Heart right ventricle (tissue), 16 donors: ENCODE data around the gene KAT6B. TPM values are rescaled to one million over a fixed set of nuclear protein-coding genes. Genes with fewer than 3 reads are reported as not detected.

Source experiments
- ATAC-seq, 8 donors: fragments of 200-7000 bp; cut with Tn5 transposase; one replicate each; pipeline ENCODE4 v1.9.1; 2020; ENCODE audit warnings: mild to moderate bottlenecking in 8 of 8, moderate library complexity in 8 of 8, moderate number of reproducible peaks in 1 of 8
- DNase-seq, 2 donors: peaks; one replicate each; pipeline ENCODE4 v3.0.0-alpha.2; 2020
- H3K27ac ChIP-seq, 10 donors: fragments of 200-600 bp; sonication (generic) in 2 of 10; one replicate each; pipeline versions ENCODE4 v1.5.0 to v1.8.0; 2020 to 2022; ENCODE audit warnings: mild to moderate bottlenecking in 3 of 10
- H3K27me3 ChIP-seq, 7 donors: fragments of 200-600 bp; one replicate each; pipeline ENCODE4 v1.8.0; 2021 to 2022; ENCODE audit warnings: mild to moderate bottlenecking in 2 of 7
- H3K36me3 ChIP-seq, 9 donors: fragments of 200-600 bp; sonication (generic) in 1 of 9; one replicate each; pipeline versions ENCODE4 v1.5.0 to v1.8.0; 2020 to 2022; ENCODE audit warnings: mild to moderate bottlenecking in 2 of 9
- H3K4me1 ChIP-seq, 9 donors: fragments of 200-600 bp; sonication (generic) in 1 of 9; one replicate each; pipeline versions ENCODE4 v1.5.0 to v1.8.0; 2020 to 2022; ENCODE audit warnings: mild to moderate bottlenecking in 4 of 9
- H3K4me3 ChIP-seq, 10 donors: fragments of 200-600 bp; sonication (generic) in 2 of 10; one replicate each; pipeline versions ENCODE4 v1.5.0 to v1.8.0; 2020 to 2022; ENCODE audit warnings: mild to moderate bottlenecking in 7 of 10, moderate library complexity in 2 of 10
- H3K9me3 ChIP-seq, 11 donors: fragments of 200-600 bp in 10 of 11; sonication (generic) in 2 of 11; one replicate each; pipeline versions ENCODE4 v1.5.0 to v1.8.0; 2013 to 2022; ENCODE audit warnings: mild to moderate bottlenecking in 2 of 11, control low read depth in 1 of 11, moderate library complexity in 1 of 11
- WGBS, 2 donors: extraction: QIAGEN DNeasy Blood & Tissue Kit; methylation state at CpG; one replicate each; pipeline ENCODE4 v1.1.7; 2013; ENCODE audit warnings: inconsistent platforms in 1 of 2; 5-methylcytosine and 5-hydroxymethylcytosine counted together
- intact Hi-C, 10 donors: fragments of 100-400 bp; cut with DNase I; formaldehyde crosslinking; loops; one replicate each; pipeline versions ENCODE4 v1.11.1 to v1.14.2; 2022
- polyA plus RNA-seq, 2 donors: library from polyadenylated mRNA; stranded (reverse); fragments of 200-250 nt; gene quantifications; one replicate each; pipeline ENCODE4 v1.2.3, GENCODE V29; 2013
- total RNA-seq, 10 donors: library from RNA; stranded (reverse); fragmentation: NEBNext Ultra II Directional in 3 of 10; extraction: Animal tissue kit (Norgen Biotek cat#: 25700) in 3 of 10; gene quantifications; one replicate each; pipeline versions ENCODE4 v1.2.1 to v1.2.4, GENCODE V29; 2021 to 2023
- TF ChIP-seq, protein P1 (sequence below), 9 donors: fragments of 200-600 bp; sonication (generic) in 2 of 9; IDR thresholded peaks; one replicate each; pipeline versions ENCODE4 v1.5.0 to v1.8.0; 2021 to 2022; ENCODE audit warnings: antibody characterized with exemption in 9 of 9, mild to moderate bottlenecking in 5 of 9, moderate library complexity in 1 of 9
- donor health status: Arrhythmogenic right ventricular cardiomyopathy.
- donor health status: ischemic (EF 13 %, LVEDD 7.1; RV severe dilation, severe dysfunction).
- donor health status: healthy with polysubstance abuse.
- donor health status: DM: no; HTN: yes; CAD: no.
- donor health status: DM: no; HTN: no; CAD: no.
- donor health status: ischemic (EF 25% LVEDD 6.9; RV normal size, moderate dysfunction).
- donor health status: ischemic (EF 25% LVEDD 5.7; RV mildly dilated, moderate dysfunction).
- donor health status: healthy.
- donor health status: DM: yes; HTN: yes; CAD: no.
- donor health status: Ischemic cardiomyopathy.
- donor health status: ischemic (EF 35%, LVEDD 5.7; RV mildly dilated, moderate dysfunction).
- donor health status: nonischemic (EF 11% LVEDD 7.7; RV severe dilation, severe dysfunction).
- donor health status: DM: yes; HTN: yes; CAD: no.
- donor health status: PGD.
- donor health status: ischemic (EF 29% LVEDD 5.4; RV normal size, mild dysfunction).
- donor health status: nonischemic (EF 23%, LVEDD 6.1; RV moderate dilation, normal function).

KAT6B gene
- total and polyA plus RNA-seq, 12 donors: 3.4 to 58.4 (median 46.5) TPM

DNA sequence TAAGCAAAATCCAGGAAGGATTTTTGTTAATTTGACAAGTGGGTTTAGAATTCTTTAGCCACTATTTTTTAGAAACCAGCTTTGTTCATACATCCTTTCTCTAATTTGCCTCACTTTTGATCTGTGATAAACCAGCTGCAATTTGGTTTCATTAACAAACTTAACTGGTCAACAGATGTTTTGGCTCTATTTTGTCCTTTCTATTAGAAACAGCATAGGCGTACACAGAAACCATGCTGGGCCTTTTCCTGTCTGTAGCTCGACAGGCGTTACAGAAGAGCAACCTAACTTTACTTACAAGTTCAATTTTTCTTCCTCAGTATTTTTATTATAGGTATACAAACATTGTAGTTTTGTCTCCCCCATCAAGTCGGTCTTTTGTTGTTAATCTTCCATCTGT lies 28.2 kb downstream of the KAT6B start:
- TF ChIP-seq, protein P1, sequence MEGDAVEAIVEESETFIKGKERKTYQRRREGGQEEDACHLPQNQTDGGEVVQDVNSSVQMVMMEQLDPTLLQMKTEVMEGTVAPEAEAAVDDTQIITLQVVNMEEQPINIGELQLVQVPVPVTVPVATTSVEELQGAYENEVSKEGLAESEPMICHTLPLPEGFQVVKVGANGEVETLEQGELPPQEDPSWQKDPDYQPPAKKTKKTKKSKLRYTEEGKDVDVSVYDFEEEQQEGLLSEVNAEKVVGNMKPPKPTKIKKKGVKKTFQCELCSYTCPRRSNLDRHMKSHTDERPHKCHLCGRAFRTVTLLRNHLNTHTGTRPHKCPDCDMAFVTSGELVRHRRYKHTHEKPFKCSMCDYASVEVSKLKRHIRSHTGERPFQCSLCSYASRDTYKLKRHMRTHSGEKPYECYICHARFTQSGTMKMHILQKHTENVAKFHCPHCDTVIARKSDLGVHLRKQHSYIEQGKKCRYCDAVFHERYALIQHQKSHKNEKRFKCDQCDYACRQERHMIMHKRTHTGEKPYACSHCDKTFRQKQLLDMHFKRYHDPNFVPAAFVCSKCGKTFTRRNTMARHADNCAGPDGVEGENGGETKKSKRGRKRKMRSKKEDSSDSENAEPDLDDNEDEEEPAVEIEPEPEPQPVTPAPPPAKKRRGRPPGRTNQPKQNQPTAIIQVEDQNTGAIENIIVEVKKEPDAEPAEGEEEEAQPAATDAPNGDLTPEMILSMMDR (IDR thresholded peaks at IDR 0.05): no peak
- peaks cover 0 to 66% (median 55%) of the 10 kb centered on the region in 9 donors for H3K4me1 ChIP-seq
- intact Hi-C loops: no loop called here
- no peaks in the 10 kb centered on the region for H3K9me3 ChIP-seq
- H3K27me3 ChIP-seq: no peaks in the 10 kb centered on the region
- no peak overlapping the region for H3K4me3 ChIP-seq
- H3K36me3 ChIP-seq: no peaks in the 10 kb centered on the region
- WGBS, 2 donors: 28 to 51% methylated on average over 4 of the region's 4 CpGs
- DNase-seq: no peak
- peak in 2 of 8 donors; percentile 31 to 32 for ATAC-seq
- peak overlapping the region in 8 of 10 donors; percentile 1 to 64 (median 32) for H3K27ac ChIP-seq

DNA sequence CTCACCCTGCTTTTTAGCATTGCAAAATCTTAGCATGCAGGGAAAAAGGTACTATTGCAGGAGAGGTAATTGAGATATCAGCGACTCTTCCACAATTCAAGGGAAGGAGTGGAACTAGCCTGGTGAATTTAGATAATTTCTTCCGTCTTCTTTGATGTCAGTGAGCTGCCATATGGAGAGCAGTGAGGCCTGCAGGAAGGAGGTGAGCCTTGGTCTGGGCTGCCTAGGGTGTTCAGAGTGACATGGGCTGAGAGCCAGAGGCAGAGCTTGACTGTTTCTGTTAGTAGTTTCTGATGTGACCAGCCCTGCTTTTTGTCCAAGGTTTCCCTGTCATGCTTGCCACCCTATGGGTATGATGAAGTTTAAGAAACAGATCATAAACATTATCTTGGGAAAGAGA lies 28.6 kb downstream of the KAT6B start:
- DNase-seq (peak; percentile 27 to 47), ATAC-seq (peak in 7 of 8 donors; percentile 69 to 88 (median 78))
- intact Hi-C loops: no loop called here

DNA sequence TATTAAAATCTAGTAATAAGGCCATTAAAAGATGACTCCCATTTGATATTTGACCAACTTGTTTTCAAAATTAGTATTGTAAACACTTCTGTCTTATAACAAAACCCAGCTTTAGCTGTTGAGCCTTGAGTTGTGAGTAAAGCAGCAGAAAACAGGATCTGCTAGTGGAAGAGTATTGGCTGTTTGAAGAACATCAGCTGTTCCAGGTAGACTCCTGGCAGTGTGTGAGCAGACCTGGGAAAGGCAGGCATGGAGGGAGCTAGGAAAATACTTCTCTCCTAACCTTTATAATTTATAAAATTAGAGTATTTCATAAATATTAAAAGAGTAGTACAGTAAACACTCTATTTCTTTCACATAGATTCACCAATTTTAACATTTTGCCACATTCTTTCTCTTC lies 29.0 kb downstream of the KAT6B start:
- peaks cover 0 to 66% (median 52%) of the 10 kb centered on the region in 9 donors for H3K4me1 ChIP-seq
- TF ChIP-seq, protein P1 (IDR thresholded peaks at IDR 0.05): no peak

More for the DNA sequence above, 28.6 kb downstream of the KAT6B start:
- H3K4me1 ChIP-seq: peaks cover 0 to 66% (median 55%) of the 10 kb centered on the region in 9 donors
- no peaks in the 10 kb centered on the region for H3K36me3 ChIP-seq
- H3K27ac ChIP-seq: peak overlapping the region in 8 of 10 donors; percentile 1 to 64 (median 34)
- no peaks in the 10 kb centered on the region for H3K27me3 ChIP-seq
- no peaks in the 10 kb centered on the region for H3K9me3 ChIP-seq
- TF ChIP-seq, protein P1 (IDR thresholded peaks at IDR 0.05): no peak
- no peak overlapping the region for H3K4me3 ChIP-seq
- WGBS, 2 donors: 14 to 28% methylated on average over 2 of the region's 2 CpGs

DNA sequence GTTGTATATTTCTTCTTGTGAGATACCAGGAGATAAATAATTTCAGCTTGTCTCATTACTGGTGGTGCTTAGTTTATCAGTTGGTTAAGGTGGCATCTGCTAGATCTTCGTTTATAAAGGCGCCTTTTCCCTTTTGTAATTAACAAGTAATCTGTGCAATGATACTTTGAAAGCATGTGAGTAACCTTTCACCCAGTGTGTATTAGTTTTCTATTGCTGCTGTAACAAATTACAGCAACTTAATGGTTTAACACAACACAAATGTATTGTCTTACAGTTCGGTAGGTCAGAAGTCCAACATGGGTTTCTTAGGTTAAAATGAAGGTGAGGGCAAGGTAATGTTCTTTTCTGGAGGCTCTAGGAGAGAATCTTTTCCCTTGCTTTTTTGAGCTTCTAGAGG lies 30.5 kb downstream of the KAT6B start:
- Histone ChIP-seq H3K4me3 (no peak overlapping the region), H3K9me3 (no peaks in the 10 kb centered on the region), H3K36me3 (peaks cover 0 to 4% (median 0%) of the 10 kb centered on the region in 9 donors), H3K27me3 (no peaks in the 10 kb centered on the region), H3K27ac (no peak overlapping the region), H3K4me1 (peaks cover 0 to 54% (median 37%) of the 10 kb centered on the region in 9 donors)
- DNase-seq (no peak), ATAC-seq (no peak)
- 96 to 97% methylated on average over 3 of the region's 3 CpGs for WGBS, 2 donors
- intact Hi-C loops: no loop called here
- TF ChIP-seq, protein P1 (IDR thresholded peaks at IDR 0.05): no peak

More for the DNA sequence above, 29.0 kb downstream of the KAT6B start:
- intact Hi-C loops: no loop called here
- Histone ChIP-seq H3K36me3 (no peaks in the 10 kb centered on the region), H3K9me3 (no peaks in the 10 kb centered on the region), H3K4me3 (no peak overlapping the region), H3K27me3 (no peaks in the 10 kb centered on the region), H3K27ac (peak overlapping the region in 6 of 10 donors; percentile 11 to 58 (median 34))
- DNase-seq (no peak), ATAC-seq (no peak)
